ENCODE results near the gene PTGES2.
A peak's percentile ranks its signal among the peaks of the same experiment; 100 is the strongest.

PTGES2 gene

DNA sequence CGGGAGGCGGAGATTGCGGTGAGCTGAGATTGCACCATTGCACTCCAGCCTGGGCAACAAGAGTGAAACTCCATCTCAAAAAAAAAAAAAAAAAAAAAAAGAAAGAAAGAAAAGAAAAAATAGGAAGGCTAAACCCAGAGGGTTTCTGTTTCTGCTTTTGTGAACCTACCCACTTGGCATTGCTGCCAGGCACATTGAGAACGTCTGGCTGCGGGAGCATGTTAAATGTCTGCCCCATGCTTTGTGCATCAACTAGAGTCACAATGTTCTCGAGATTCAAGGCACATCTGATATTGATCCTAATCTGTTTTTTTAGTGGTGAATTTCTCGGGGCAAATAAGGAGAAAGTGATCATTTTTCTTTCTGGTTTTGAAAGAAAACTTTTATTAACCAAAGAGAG is 56.7 kb downstream of the PTGES2 start:
- TF ChIP-seq, protein P1, sequence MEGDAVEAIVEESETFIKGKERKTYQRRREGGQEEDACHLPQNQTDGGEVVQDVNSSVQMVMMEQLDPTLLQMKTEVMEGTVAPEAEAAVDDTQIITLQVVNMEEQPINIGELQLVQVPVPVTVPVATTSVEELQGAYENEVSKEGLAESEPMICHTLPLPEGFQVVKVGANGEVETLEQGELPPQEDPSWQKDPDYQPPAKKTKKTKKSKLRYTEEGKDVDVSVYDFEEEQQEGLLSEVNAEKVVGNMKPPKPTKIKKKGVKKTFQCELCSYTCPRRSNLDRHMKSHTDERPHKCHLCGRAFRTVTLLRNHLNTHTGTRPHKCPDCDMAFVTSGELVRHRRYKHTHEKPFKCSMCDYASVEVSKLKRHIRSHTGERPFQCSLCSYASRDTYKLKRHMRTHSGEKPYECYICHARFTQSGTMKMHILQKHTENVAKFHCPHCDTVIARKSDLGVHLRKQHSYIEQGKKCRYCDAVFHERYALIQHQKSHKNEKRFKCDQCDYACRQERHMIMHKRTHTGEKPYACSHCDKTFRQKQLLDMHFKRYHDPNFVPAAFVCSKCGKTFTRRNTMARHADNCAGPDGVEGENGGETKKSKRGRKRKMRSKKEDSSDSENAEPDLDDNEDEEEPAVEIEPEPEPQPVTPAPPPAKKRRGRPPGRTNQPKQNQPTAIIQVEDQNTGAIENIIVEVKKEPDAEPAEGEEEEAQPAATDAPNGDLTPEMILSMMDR (IDR thresholded peaks at IDR 0.05; ENCODE audit: low read depth, low read length, missing control alignments): no peak
- no peak for DNase-seq (ENCODE audit: extremely low read depth, low read depth)
- peak overlapping the region; percentile 9; the same call in 1 of the 2 replicates for H3K4me3 ChIP-seq (replicated peaks; ENCODE audit: low read depth, low read length)
